Activated CD4-positive, alpha-beta T cell treated with anti-CD3 and anti-CD28 coated beads, Interleukin-2, amount 10 ng/mL, durations not matched to agents 24 days and 14 days (primary cell): ENCODE results near the gene EFNA3. TPM values are rescaled to one million over a fixed set of nuclear protein-coding genes. Genes with fewer than 3 reads are reported as not detected.

Experiments
- DNase-seq: peaks from one replicate; pipeline ENCODE4 v3.0.0; 2022
- H3K27ac Mint-ChIP-seq: one replicate; pipeline ENCODE4 v1.8.0; 2022; ENCODE audit warnings: mild to moderate bottlenecking, mixed read lengths
- H3K27me3 Mint-ChIP-seq: one replicate; pipeline ENCODE4 v1.8.0; 2022; ENCODE audit warnings: mixed read lengths
- H3K36me3 Mint-ChIP-seq: one replicate; pipeline ENCODE4 v1.8.0; 2022; ENCODE audit warnings: low read depth, mild to moderate bottlenecking, mixed read lengths
- H3K4me1 Mint-ChIP-seq: one replicate; pipeline ENCODE4 v1.8.0; 2021; ENCODE audit warnings: mixed read lengths
- H3K4me3 Mint-ChIP-seq: one replicate; pipeline ENCODE4 v1.8.0; 2022; ENCODE audit warnings: mild to moderate bottlenecking, moderate library complexity, mixed read lengths
- H3K9me3 Mint-ChIP-seq: one replicate; pipeline ENCODE4 v1.8.0; 2021; ENCODE audit warnings: mixed read lengths
- intact Hi-C: fragments of 100-400 bp; cut with micrococcal nuclease; formaldehyde crosslinking; loops from one replicate; pipeline ENCODE4 v1.15.1; 2023
- total RNA-seq: library from RNA; stranded (reverse); gene quantifications from 2 replicates; pipeline ENCODE4 v1.2.3, GENCODE V29; 2022

Gene EFNA3
- total RNA-seq, 1 donor from 2014 or later, result 3.6 TPM

DNA sequence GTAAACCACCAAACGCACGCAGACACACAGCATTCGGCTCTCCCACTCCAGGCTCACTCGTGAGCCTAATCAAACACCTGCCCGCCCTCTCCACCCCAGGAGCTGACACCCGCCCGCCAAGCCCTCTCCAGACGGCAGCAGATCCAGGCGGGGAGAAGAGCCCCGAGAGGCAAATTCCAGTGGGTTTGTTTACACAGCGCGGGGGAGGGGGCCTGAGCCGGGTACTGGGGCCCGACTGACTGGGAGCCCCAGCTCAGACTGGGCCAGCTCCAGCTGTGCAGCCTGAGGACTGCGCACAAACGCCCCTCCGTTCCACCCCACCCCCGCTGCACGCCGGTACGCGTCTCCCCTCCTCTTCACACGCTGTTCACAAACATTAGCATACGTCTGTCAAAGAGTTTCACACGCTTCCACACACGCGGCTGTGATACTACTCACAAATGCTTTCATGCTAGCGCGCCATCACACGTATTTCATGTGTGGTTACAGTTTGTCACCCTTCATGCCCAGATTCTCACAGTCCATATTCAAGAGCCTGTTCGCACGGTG is 48.0 kb downstream of the EFNA3 start:
- Mint-ChIP-seq H3K4me1 (peaks cover 25% of the 10 kb centered on the region), H3K27ac (no peak overlapping the region), H3K36me3 (no peaks in the 10 kb centered on the region), H3K27me3 (peaks cover 57% of the 10 kb centered on the region), H3K9me3 (no peaks in the 10 kb centered on the region), H3K4me3 (peak overlapping the region; percentile 84)
- intact Hi-C loops, result loop anchor here (1.0 to 5.0 kb wide), 4 partner anchors 9 to 46 kb away; partner anchors contain the start of gene SLC50A1
- DNase-seq, result peak; percentile 77

DNA sequence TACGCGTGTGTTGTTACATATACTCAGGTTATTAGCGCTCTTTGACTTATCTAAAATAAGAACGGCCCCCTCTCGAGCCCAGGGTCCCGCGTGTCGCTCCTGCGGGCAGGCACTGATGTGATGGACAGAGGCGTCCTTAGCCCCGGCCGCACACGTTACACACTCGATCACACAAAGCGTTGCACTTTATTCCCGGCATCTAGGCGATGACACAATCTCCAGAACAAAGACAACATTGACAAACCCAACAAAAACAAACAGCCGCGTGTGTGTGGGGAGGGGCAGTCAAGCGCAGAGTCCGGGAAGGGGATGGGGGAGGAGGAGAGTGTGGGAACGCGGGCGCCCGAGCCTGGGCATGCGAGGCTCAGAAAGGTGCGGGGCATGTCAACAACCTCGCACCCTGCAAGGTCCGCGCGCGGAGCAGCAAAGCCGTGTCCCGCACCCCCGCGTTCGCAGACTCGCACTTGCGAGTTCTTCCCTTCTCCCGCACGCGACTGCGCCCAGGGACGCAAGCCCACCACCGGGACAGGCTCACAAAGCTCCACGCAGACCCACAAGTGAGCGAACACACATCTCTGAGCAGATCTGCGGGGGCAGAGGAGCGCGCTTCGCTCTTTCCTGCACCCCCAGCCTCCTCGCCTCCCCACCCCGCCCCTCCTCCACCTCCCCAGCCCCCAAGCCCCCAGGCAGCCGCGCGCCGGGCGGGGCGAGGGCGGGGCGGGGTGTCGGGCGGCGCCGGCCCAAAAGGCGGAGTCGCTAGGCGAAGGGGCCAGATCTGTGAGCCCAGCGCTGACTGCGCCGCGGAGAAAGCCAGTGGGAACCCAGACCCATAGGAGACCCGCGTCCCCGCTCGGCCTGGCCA is 48.7 kb downstream of the EFNA3 start, which contains the start of gene EFNA1:
EFNA1 (plus strand) TSS at position 772 of the 862 bp plus-strand sequence. CDS start 102 bp downstream, outside the sequence.
- no peaks in the 10 kb centered on the region for H3K9me3 Mint-ChIP-seq
- H3K27me3 Mint-ChIP-seq, result peaks cover 56% of the 10 kb centered on the region
- intact Hi-C loops, result loop anchor here (1.0 to 5.0 kb wide), 4 partner anchors 8 to 47 kb away; partner anchors contain the start of gene SLC50A1
- peak within 1 kb of the TSS; percentile 84 for H3K4me3 Mint-ChIP-seq
- no peak within 1 kb of the TSS for H3K27ac Mint-ChIP-seq
- DNase-seq, result peak; percentile 87
- H3K36me3 Mint-ChIP-seq, result no peaks in the 10 kb centered on the region
- H3K4me1 Mint-ChIP-seq, result peaks cover 27% of the 10 kb centered on the region

- Mint-ChIP-seq H3K4me3 (peak overlapping the region; percentile 84), H3K4me1 (peaks cover 29% of the 10 kb centered on the region), H3K9me3 (no peaks in the 10 kb centered on the region), H3K27me3 (peaks cover 54% of the 10 kb centered on the region), H3K36me3 (no peaks in the 10 kb centered on the region), H3K27ac (no peak overlapping the region)
- intact Hi-C loops, result loop anchor here (1.0 to 5.0 kb wide), 4 partner anchors 7 to 47 kb away; partner anchors contain the start of gene SLC50A1
- DNase-seq, result no peak
Observed at GRCh38 chr1:155127967-155128754, 49.5 kb downstream of the EFNA3 start.

DNA sequence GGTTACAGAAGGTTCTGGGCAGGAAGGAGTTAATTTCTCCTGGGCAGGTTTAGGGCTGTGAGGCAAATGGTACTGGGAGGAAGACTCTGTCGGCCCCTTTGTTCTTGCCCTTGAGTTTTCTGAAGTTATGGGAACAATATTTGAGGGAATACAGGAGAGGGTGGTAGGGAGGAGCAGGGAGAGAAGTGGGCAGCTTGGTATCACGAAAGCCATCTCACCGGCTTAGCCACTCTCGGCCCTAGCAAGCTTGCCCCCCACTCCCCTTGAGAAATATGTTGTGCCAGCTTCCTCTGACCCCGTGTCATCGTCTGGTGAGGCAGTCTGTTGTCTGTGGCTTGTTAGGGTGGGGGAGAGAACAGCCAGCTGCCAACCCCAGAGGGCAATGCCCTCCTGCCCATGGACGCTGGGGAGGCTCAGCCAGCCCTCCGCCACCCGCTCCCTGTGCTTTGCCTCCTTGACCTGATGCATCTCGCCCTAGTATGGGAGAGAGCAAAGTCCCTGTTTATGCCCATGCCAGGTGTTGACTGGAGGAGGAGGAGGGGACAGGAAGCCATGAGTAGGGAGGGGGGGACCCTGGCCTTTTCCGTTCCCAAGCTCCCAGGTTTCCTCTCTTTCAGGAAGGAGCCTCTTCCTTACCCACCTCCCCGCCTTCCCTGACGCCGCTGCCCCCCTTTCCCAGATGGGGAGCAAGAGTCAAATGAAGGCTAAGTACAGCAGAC is 50.3 kb downstream of the EFNA3 start:
- H3K27ac Mint-ChIP-seq, result no peak overlapping the region
- H3K4me3 Mint-ChIP-seq, result peak overlapping the region; percentile 84
- H3K36me3 Mint-ChIP-seq, result no peaks in the 10 kb centered on the region
- H3K27me3 Mint-ChIP-seq, result peaks cover 51% of the 10 kb centered on the region
- intact Hi-C loops, result loop anchor here (5.0 kb wide), 1 partner anchor 38 kb away; no protein-coding TSS in a partner anchor
- no peak for DNase-seq
- peaks cover 31% of the 10 kb centered on the region for H3K4me1 Mint-ChIP-seq
- H3K9me3 Mint-ChIP-seq, result no peaks in the 10 kb centered on the region

GRCh38 chr1:155130272-155131006 is 51.8 kb downstream of the EFNA3 start:
- Mint-ChIP-seq H3K4me1 (peaks cover 40% of the 10 kb centered on the region), H3K9me3 (no peaks in the 10 kb centered on the region), H3K4me3 (no peak overlapping the region), H3K27me3 (peaks cover 40% of the 10 kb centered on the region), H3K27ac (no peak overlapping the region), H3K36me3 (peaks cover 5% of the 10 kb centered on the region)
- intact Hi-C loops, result no loop called here
- DNase-seq, result no peak

DNA sequence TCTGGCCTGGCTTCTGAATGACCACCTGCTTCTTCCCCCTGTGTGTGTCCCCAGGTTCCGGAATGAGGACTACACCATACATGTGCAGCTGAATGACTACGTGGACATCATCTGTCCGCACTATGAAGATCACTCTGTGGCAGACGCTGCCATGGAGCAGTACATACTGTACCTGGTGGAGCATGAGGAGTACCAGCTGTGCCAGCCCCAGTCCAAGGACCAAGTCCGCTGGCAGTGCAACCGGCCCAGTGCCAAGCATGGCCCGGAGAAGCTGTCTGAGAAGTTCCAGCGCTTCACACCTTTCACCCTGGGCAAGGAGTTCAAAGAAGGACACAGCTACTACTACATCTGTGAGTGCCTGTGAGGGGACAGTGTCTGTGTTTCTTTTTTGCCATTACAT is 52.6 kb downstream of the EFNA3 start:
- no peak overlapping the region for H3K27ac Mint-ChIP-seq
- H3K36me3 Mint-ChIP-seq, result peaks cover 7% of the 10 kb centered on the region
- H3K4me3 Mint-ChIP-seq, result no peak overlapping the region
- peaks cover 44% of the 10 kb centered on the region for H3K4me1 Mint-ChIP-seq
- H3K9me3 Mint-ChIP-seq, result no peaks in the 10 kb centered on the region
- peaks cover 37% of the 10 kb centered on the region for H3K27me3 Mint-ChIP-seq
- DNase-seq, result no peak
- intact Hi-C loops, result no loop called here

DNA sequence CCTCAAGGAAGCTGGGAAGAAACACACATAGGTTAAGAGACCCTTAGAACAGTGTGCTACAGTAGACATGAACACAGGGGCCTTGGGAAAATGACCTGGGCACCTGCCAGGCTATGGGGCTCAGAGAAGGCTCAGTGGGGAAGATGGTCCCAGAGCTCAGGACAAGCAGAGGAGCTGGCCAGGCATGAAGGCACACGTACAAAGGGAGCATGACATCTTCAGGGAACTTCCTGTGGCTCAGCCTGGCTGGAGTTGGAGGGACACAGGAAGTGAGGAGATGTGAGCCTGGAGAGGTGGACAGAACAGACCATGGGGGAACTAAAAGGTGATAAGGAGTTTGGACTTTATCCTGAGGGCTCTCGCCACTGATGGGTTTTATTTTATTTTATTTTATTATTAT is 53.2 kb downstream of the EFNA3 start:
- H3K9me3 Mint-ChIP-seq, result no peaks in the 10 kb centered on the region
- peaks cover 32% of the 10 kb centered on the region for H3K27me3 Mint-ChIP-seq
- intact Hi-C loops, result no loop called here
- no peak overlapping the region for H3K27ac Mint-ChIP-seq
- peaks cover 7% of the 10 kb centered on the region for H3K36me3 Mint-ChIP-seq
- peaks cover 44% of the 10 kb centered on the region for H3K4me1 Mint-ChIP-seq
- no peak overlapping the region for H3K4me3 Mint-ChIP-seq
- no peak for DNase-seq

GRCh38 chr1:155133799-155134281 is 55.2 kb downstream of the EFNA3 start:
- Mint-ChIP-seq H3K9me3 (no peaks in the 10 kb centered on the region), H3K27ac (no peak overlapping the region), H3K27me3 (peaks cover 15% of the 10 kb centered on the region), H3K4me1 (peaks cover 45% of the 10 kb centered on the region), H3K4me3 (no peak overlapping the region), H3K36me3 (peaks cover 21% of the 10 kb centered on the region)
- no peak for DNase-seq
- intact Hi-C loops, result loop anchor here (2.0 kb wide), 1 partner anchor 49 kb away; no protein-coding TSS in a partner anchor

DNA sequence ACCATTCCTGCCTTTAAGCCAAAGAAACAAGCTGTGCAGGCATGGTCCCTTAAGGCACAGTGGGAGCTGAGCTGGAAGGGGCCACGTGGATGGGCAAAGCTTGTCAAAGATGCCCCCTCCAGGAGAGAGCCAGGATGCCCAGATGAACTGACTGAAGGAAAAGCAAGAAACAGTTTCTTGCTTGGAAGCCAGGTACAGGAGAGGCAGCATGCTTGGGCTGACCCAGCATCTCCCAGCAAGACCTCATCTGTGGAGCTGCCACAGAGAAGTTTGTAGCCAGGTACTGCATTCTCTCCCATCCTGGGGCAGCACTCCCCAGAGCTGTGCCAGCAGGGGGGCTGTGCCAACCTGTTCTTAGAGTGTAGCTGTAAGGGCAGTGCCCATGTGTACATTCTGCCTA is 55.7 kb downstream of the EFNA3 start:
- Mint-ChIP-seq H3K36me3 (peaks cover 23% of the 10 kb centered on the region), H3K4me3 (no peak overlapping the region), H3K4me1 (peaks cover 43% of the 10 kb centered on the region), H3K27me3 (peaks cover 13% of the 10 kb centered on the region), H3K9me3 (no peaks in the 10 kb centered on the region), H3K27ac (peak overlapping the region; percentile 98)
- intact Hi-C loops, result loop anchor here (2.0 kb wide), 1 partner anchor 50 kb away; no protein-coding TSS in a partner anchor
- DNase-seq, result no peak

DNA sequence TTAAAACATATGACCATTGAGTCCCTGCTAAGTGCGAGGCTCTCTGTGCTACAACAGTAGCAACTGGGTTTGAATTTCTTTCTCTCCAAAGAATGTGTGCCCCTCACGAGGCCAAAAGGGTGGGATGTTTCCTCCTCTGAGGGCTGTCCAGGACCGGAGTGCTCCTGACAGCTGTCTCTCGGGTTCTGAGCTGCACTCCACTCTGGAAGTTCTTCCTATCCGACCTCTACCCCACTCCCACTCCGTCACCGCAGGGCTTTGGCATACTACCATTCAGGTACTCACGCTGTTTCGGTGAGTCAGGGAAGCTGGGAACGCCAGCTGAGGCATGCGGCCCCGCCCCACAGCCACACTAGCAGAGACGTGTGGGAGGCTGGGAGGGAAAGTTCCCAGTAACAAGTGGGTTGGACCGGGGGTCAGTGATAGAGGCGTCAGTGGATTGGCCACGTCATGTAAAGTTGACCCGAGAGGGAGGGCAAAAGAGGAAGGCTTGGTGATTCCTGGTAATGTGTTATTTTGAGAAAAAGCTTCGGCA is 56.3 kb downstream of the EFNA3 start:
- Mint-ChIP-seq H3K4me3 (peak overlapping the region; percentile 98), H3K4me1 (peaks cover 41% of the 10 kb centered on the region), H3K27me3 (peaks cover 9% of the 10 kb centered on the region), H3K9me3 (no peaks in the 10 kb centered on the region), H3K36me3 (peaks cover 28% of the 10 kb centered on the region), H3K27ac (peak overlapping the region; percentile 98)
- peak; percentile 81 for DNase-seq
- intact Hi-C loops, result loop anchor here (1.0 to 5.0 kb wide), 4 partner anchors 8 to 153 kb away; partner anchors contain the start of genes EFNA1, FLAD1 and ZBTB7B

GRCh38 chr1:155135415-155136028 is 56.9 kb downstream of the EFNA3 start, which contains the start of gene SLC50A1:
Gene SLC50A1, plus strand, starts transcription at chr1:155135852. Its CDS starts 60 bp downstream, at chr1:155135912.
- H3K36me3 Mint-ChIP-seq, result peaks cover 30% of the 10 kb centered on the region
- H3K9me3 Mint-ChIP-seq, result no peaks in the 10 kb centered on the region
- H3K4me1 Mint-ChIP-seq, result peaks cover 44% of the 10 kb centered on the region
- H3K27ac Mint-ChIP-seq, result peak within 1 kb of the TSS; percentile 98
- peak within 1 kb of the TSS; percentile 98 for H3K4me3 Mint-ChIP-seq
- H3K27me3 Mint-ChIP-seq, result peaks cover 7% of the 10 kb centered on the region
- peak; percentile 98 for DNase-seq
- intact Hi-C loops, result loop anchor here (1.0 to 5.0 kb wide), 4 partner anchors 8 to 153 kb away; partner anchors contain the start of genes EFNA1, FLAD1 and ZBTB7B
